IPS-NIHi7 (cell line): ENCODE data around the gene SAAL1.

Source experiments
- DNase-seq: peaks from one replicate; pipeline ENCODE4 v3.0.0; 2012; ENCODE audit warnings: mixed read lengths; ENCODE audit errors: extremely low spot score

Gene SAAL1

DNA sequence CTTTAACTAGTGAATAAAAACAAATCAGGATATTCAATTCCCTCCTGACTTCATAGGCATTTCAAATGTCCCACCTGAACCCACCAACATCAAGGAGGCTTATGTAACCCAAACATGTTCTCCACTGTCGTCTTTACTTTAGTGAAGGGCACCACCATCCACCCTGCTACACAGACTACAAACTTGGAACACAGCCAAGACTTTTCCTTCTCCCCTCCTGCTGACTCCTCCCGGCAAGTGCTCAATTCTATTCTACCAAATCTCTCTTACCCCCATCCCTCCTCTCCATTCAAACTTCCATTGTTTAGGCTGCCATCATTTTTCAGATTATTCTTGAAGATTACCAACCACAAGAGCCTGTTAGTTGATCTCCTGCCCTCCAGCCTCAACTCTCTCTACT, 24.3 kb downstream of the SAAL1 start:
- DNase-seq = no peak

DNA sequence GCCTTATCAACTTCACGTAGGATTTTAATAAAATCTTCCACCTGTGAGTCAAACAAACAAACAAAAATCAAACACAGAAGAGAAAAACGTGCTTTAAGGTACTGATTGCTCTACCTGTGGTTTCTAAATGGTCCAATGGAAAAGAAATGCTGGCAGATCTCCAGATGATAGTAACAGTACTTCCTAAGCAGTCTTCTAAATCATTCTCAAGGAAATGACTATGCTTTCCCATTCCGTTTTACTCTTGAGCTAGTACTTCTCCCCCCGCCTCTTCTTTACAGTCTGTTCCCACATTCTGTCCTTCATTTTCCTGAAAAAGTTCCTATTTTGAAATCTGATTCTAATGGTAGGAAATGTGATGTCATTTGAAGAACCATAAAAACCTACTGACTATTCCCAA, 25.4 kb downstream of the SAAL1 start:
- no peak for DNase-seq

DNA sequence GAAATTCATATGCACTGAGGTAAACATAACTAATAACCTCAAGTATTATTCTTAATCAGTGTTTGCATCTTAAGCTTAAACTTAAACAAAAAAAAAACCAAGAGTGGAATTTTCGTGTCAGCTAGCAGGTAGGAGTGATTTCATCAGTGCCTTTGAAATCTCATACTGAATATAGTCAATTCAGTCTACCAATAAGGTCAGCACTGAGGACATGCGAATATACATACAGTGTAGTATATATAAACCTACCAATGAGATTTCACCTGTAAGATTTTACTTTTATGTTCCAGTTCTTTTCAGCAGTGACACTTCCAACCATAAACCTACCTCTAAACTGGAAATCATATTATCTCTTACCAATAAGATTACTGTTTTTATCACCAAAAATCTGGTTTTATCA, 27.0 kb downstream of the SAAL1 start:
- DNase-seq = no peak

DNA sequence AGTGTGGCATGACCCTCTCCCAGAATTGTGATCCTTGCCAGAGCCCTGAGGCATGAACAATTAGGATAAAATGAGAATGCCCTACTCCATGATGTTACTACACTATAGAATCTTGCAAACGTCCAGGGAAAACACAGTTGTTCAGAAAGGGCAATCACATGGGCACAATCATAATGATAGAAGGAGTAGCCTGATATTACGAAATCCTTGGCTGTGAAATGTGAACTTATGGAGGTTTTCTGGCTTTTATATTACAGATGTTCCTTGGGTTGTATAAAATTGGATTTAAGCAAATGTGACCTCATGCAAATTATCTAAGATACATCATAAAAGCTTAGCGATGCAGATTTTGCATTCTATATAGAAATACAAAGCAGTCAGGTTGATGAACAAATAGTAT, 30.4 kb downstream of the SAAL1 start:
- DNase-seq = no peak

DNA sequence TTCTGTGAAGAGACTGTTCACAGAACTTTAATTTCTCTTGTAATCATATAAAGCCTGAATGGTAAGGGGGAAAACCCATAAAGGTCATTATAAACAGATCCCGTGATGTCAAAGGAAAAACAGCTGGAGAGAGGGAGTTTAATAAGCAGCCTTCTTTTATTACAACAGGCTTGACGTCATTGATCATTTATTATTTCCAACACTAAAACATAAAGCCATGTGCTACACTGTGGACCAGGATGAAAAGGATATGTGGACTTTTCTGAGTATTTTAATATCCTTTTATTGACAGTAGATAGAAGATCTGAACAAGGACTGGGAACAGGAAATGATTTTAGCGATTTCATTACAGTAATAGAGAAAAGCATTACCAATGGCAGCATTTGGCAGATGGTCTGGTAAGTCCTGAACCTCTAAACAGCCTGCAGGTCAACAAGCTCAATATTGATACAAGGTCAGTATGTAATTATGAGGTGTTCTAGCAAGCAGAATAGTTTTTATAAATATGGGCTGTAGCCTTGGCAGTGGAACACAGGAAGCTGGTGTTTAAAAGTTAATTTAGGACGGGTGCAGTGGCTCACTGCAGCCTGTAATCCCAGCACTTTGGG, 34.7 kb downstream of the SAAL1 start:
- DNase-seq = no peak

DNA sequence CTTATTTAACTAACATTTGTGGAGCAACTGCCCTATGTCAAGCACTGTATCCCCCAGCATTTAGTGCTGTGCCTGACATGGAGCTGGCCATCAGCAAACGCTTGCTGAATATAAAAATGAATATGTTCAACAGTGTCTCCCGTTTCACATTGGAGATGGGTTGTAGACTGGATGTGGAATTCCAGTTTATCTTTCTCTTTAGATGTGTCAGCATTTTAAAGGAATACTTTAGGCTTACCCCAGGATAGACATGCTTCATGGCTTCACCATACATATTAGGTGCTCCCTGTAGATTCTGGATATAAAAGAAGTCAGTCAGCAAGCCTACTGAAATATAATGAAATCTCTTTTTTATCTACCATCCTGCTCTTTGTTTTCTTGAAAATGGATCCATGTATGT, 38.5 kb downstream of the SAAL1 start:
- no peak for DNase-seq

DNA sequence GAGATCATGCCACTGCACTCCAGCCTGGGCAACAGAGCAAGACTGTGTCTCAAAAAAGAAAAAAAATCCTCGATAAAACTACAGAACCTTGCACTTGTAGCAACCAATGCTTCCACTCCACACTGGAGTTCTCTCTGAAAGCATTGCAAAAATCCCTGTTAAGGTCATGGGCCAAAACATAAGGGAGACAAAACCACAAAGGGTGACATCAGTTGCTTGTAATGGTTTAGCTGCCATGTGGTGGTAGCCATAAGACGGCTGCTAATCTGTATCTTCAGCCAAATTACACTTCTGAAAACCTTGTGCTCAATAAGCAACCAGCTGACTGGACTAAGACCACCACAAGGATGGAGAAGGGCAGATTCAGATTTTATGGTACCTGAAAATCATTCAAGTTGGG, 39.3 kb downstream of the SAAL1 start:
- no peak for DNase-seq

DNA sequence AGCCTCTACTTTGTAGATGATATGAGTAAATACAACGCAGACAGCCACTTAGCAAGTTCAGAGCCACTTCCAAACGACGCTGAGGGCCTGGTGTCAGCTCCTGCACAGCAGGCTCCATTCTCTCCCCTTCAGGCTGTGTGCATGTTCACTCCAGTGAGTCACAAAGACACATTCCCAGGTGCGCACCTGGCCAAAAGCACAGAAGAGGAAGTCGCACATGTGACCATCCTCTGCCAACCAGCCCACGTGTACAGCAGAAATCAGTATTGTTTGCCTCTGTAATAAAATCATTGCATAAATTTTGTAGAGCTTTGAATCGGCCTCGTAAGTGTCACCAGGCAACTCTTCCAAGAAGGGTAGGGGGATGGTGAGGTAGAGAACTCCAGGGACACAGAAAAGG, 40.3 kb downstream of the SAAL1 start:
- DNase-seq = no peak

DNA sequence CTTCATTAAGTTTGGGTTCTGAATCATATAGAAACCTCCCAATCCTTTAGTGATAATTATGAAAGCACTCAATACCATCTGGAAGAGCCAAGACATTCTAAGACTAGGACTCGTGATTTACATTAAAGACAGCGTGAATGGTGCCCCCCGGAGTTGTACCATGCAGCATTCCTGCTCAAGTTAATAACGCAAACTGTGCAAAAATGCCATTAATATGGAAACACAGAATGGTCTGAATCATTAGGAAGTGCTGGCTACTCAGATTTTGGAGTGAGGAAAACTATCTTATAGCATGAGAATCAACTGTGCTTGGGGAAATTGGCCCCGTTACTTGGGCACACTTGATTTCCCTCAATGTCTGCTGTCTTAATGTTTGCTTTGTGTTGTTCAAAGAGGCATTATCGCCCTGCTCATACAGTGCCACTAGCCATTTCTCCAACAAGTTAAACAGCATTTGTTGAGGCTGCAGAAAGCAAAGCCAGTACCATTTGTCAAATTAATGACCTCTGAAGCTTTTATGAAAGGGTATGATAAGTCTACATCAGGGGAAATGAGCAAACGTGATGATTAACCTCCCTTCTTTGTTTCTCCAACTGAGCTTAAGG, 41.3 kb downstream of the SAAL1 start:
- no peak for DNase-seq

DNA sequence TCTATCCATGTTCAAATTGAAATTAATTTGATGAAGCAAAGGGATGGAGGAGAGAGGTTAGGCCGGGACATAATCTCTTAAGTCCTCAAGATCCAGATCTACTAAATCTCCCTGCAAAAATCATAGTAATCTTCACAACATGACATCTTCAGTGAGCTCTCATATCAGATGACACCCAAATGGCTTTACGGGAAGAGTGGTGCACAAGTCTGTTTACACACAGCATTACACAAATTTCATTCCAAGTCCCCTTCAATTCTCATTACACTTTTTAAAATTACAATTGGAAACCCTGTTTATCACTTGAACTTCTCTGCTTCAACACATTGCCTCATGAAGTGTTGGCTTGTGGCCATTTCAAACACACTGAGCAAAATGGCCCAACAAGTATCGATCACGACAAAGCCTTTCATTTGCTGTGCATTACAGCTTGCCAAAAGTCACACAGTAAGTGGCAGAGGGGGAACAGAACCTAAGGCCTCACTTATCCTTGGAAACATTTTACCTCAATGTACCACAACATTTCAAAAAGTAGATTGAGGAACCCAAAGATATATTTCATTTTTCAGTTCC, 41.9 kb downstream of the SAAL1 start:
- no peak for DNase-seq

DNA sequence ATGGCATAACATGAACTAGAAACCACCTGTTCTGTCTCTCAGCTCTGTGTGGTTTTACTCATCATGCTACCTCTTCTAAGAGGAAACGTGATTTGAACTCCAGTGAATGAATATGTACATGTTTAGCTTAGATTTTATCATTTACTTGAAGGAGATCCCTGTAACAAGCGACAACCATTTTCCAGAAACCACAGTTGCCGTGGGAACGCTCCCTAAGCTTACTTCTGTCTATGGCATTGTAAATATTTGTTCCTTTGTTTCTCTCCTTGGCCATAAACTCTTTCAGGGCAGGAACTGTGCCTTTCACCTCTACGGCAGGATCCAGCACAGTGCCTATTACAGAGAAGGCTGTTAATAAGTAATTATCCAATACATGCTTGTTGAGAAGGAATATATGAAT, 42.8 kb downstream of the SAAL1 start:
- no peak for DNase-seq

DNA sequence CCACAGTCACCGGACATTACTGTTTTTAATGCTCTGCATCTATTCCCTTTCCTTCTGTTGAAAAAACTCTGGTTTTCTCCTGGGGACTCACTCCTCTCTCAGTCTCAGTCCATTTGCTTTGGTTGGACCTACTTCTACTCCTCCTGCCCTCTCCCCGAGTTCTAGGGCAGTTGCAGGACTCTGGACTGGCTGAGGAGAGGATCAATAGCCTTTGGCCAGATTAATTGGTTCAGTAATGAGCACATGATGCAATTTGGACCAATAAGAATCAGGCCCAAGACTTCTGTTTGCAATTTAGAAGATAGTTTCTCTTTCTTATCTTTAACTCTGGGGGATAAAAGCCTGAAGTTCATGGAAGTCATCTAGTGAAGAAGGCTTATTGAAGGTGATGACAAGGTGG, 44.5 kb downstream of the SAAL1 start:
- DNase-seq = no peak

DNA sequence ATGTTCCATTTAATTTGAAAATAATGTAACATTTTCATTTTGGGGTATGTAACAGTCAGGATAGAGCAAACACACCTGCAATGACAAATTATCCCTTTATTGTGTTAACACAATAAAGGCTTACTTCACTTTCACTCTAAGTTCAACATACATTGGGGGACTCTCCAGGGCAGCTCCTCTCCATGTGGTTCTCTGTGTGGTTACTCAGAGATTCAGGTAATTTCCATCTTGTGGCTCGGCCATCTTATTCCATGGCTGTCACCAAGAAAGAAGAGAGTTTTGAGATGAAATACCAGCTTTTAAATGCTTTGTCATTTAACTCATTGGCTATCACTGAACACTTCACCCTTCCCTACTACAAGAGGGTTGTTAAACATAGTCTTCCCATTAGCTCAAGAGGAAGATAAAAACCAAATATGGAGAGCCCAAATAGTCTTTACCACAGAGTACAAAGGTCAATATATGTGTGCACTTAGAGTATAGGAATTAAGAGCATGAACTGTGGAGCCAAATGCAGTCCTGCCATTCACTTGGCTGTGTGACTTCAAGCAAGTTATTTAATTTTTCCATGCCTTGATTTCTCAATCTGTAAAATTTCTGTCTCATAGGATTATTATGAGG, 49.2 kb downstream of the SAAL1 start:
- no peak for DNase-seq

DNA sequence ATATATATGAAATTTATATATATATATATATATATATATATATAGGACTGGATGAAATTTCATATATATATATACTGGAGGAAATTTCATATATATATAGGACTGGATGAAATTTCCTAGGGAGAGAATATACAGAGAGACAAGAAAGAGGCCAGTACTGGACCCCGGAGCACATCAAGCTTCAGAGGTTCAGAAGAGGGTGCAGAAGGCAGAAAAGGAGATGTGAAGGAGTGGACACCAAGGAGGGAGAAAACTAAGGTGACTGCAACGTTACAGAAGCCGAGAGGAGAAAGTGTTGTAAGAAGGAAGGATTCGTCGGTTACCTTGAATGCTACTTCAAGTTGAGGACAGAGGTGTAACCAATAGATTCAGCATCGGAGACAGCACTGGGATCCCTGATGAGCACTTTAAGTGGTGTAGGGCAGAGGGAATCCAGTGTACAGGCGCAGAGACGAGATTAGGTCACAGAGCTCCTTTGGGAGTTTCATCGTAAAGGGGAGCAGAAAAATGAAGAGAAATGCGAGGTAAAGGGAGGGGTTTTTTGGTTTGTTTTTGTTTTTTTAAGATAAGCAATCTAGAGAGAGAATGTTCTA, 51.3 kb downstream of the SAAL1 start:
- DNase-seq = no peak

DNA sequence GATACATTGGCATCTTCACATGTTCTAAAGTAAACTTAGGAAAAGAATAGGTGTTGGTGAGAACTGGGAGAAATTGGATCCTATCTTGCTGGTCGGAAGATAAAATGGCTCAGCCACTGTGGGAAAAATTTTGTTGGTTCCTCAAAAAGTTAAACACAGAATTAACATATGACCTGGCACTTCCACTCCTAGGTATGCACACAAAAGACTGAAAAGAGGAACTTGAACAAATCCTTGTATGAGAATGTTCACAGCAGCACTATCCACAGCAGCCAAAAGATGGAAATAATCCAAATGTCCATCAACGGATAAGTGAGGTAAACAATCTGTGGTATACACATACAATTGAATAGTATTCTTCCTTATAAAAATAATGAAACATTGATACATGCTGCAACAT, 55.0 kb downstream of the SAAL1 start:
- DNase-seq = no peak

DNA sequence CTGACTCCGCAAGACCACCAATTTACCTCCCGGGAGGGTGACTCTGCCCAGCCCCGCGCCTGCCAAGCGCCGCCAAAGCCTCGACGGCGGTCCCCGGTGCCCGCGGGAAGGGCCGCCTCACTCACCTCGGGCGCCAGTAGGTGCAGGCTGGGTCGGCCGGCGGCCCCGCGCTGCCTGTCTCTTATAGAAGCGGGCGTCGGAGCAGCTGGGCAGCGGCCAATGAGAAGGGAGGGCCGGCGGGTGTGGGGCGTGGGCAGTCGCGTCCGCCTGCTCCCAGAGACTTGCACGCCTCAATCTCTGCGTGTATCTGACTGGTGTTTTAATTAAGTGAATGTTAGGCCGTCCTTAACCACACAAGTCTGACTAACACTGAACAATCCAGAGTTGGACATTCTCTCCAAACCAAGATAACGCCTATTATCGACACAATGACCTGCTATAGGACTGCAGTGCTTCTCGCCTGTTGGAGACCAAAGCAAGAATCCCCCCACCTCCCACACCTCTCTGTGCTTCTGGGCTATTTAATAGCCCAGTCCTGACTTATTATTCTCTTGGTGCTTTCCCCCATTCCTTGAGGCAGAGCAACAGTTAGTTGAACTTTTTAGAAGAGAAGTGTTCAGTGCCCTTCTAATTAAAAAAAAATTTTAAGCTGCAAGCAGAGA, 59.6 kb downstream of the SAAL1 start, which contains the start of gene TPH1:
Gene TPH1, minus strand, starts transcription at position 154 of the 662 bp plus-strand sequence. CDS start 5,507 bp downstream, outside the sequence.
- peak; percentile 79 for DNase-seq

DNA sequence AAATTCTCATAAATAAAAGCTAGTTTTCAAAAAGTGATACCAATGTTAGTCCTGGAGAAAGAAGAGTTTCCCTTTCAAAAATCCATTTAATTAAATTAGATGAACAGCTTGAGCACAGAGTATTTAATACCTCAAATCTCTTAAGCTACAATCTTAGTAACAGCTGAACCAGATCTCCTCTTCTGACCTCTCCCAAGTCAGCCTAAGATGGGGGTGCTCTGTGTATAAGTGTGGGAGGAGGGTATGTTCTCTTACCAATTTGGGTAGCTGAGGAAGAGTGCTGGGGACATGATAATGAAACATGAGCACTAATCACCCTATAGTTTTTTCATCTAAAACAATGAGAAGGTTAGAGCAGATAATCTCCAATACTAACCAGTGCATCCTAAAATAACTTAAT, 69.4 kb downstream of the SAAL1 start:
- DNase-seq = no peak
